Epithelial cell of proximal tubule (primary cell): ENCODE data around the gene KRTAP13-3. TPM values are rescaled to one million over a fixed set of nuclear protein-coding genes. Genes with fewer than 3 reads are reported as not detected.
A peak's percentile ranks its signal among the peaks of the same experiment; 100 is the strongest.

Experiments used
- DNase-seq: peaks from one replicate; pipeline ENCODE4 v3.0.0-alpha.2; 2011; ENCODE audit warnings: low read depth
- H3K4me3 ChIP-seq: 2 replicates; pipeline ENCODE4 v1.5.1; 2011; ENCODE audit warnings: low read depth, mild to moderate bottlenecking, low read length
- CTCF ChIP-seq: conservative IDR thresholded peaks from 2 replicates; pipeline ENCODE4 v1.5.1; 2012; ENCODE audit warnings: low read depth, mild to moderate bottlenecking, low read length
- total RNA-seq: library from RNA; depleted of rRNA; stranded (reverse); fragments of >200 nt; gene quantifications from 2 replicates; pipeline ENCODE4 v1.2.3, GENCODE V29; 2015

KRTAP13-3 gene
- total RNA-seq, 1 donor from 2014 or later, result not detected

- peak; percentile 20 for DNase-seq
- no peak overlapping the region for H3K4me3 ChIP-seq
- peak; percentile 60 for TF ChIP-seq CTCF
Observed at GRCh38 chr21:30408782-30409494, 16.8 kb downstream of the KRTAP13-3 start.

DNA sequence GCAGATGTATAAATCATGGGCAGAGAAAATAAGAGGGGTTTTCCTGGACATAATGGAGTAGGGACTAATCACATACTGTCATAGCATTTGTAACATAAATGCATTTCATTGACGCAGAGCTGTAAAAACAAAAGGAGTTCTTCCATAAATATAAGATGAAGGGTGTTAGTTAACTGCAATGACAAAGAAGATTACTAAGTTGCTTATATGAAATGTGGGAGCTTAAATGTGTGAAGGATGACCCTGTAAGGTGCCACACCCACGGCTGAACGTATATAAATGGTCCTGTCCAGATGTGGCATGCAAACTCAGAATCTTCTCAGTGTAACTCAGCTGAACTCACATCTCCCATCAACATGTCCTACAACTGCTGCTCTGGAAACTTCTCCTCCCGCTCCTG lies 30.0 kb downstream of the KRTAP13-3 start, which contains the start of gene KRTAP13-1:
Gene KRTAP13-1 (plus strand): TSS at position 301 of the 400 bp plus-strand sequence. CDS start 56 bp downstream, at position 357.
- no peak within 1 kb of the TSS for H3K4me3 ChIP-seq
- TF ChIP-seq CTCF, result no peak
- DNase-seq, result no peak

DNA sequence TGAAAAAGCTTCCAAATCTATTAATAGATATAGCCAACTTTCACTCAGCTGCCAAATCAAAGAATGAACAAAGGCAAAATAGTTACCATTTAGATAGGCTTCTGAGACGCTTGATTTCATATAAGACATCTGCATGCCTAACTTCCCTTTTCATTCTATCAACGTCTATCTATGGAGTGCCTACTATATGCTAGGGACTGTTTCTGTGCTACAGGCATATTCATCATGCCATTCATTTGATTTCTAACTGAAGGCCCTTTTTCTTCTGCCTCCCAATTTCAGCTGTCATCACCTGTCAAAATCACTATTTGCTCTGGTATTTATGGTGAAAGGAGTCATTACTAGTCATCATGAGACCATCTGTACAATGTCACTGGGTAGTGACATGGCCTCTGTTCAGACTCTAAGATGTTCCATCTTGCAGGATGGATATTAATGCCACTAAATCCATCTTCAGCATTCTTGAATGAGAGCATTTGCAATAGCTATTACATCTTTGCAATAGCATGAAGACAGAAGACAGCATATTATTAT lies 34.2 kb downstream of the KRTAP13-3 start:
- TF ChIP-seq CTCF, result no peak
- DNase-seq, result no peak
- H3K4me3 ChIP-seq, result no peak overlapping the region

GRCh38 chr21:30382201-30382600 lies 43.5 kb downstream of the KRTAP13-3 start:
- no peak for DNase-seq
- TF ChIP-seq CTCF, result no peak
- H3K4me3 ChIP-seq, result no peak overlapping the region

Other genes with a start within 250 kb of the KRTAP13-3 start
- not detected in 2 replicates for gene CLDN8, start 209.8 kb downstream of the KRTAP13-3 start, total RNA-seq
- not detected in 2 replicates for gene KRTAP24-1, start 143.0 kb downstream of the KRTAP13-3 start, total RNA-seq
- gene KRTAP25-1, start 136.4 kb downstream of the KRTAP13-3 start, total RNA-seq, result not detected in 2 replicates
- gene KRTAP26-1, start 105.6 kb downstream of the KRTAP13-3 start, total RNA-seq, result not detected in 2 replicates
- not detected in 2 replicates for gene KRTAP27-1, start 88.2 kb downstream of the KRTAP13-3 start, total RNA-seq
- gene KRTAP23-1, start 77.3 kb downstream of the KRTAP13-3 start, total RNA-seq, result not detected in 2 replicates
- gene KRTAP13-2, start 53.7 kb downstream of the KRTAP13-3 start, total RNA-seq, result not detected in 2 replicates
- gene KRTAP13-1, start 29.9 kb downstream of the KRTAP13-3 start, total RNA-seq, result not detected in 2 replicates
- not detected in 2 replicates for gene KRTAP13-4, start 4.3 kb upstream of the KRTAP13-3 start, total RNA-seq
- not detected in 2 replicates for gene KRTAP15-1, start 14.3 kb upstream of the KRTAP13-3 start, total RNA-seq
- gene KRTAP19-1, start 54.4 kb upstream of the KRTAP13-3 start, total RNA-seq, result not detected in 2 replicates
- not detected in 2 replicates for gene KRTAP19-2, start 61.5 kb upstream of the KRTAP13-3 start, total RNA-seq
- gene KRTAP19-3, start 66.1 kb upstream of the KRTAP13-3 start, total RNA-seq, result not detected in 2 replicates
- gene KRTAP19-4, start 71.2 kb upstream of the KRTAP13-3 start, total RNA-seq, result not detected in 2 replicates
- gene KRTAP19-5, start 76.2 kb upstream of the KRTAP13-3 start, total RNA-seq, result not detected in 2 replicates
- not detected in 2 replicates for gene KRTAP19-6, start 115.9 kb upstream of the KRTAP13-3 start, total RNA-seq
- gene KRTAP19-7, start 135.4 kb upstream of the KRTAP13-3 start, total RNA-seq, result not detected in 2 replicates
- not detected in 2 replicates for gene KRTAP22-2, start 164.5 kb upstream of the KRTAP13-3 start, total RNA-seq
- gene KRTAP6-3, start 166.5 kb upstream of the KRTAP13-3 start, total RNA-seq, result not detected in 2 replicates
- not detected in 2 replicates for gene KRTAP6-2, start 173.0 kb upstream of the KRTAP13-3 start, total RNA-seq
- gene KRTAP22-1, start 175.2 kb upstream of the KRTAP13-3 start, total RNA-seq, result not detected in 2 replicates
- not detected in 2 replicates for gene KRTAP6-1, start 188.0 kb upstream of the KRTAP13-3 start, total RNA-seq
- gene KRTAP20-1, start 190.5 kb upstream of the KRTAP13-3 start, total RNA-seq, result not detected in 2 replicates
- gene KRTAP20-4, start 194.7 kb upstream of the KRTAP13-3 start, total RNA-seq, result not detected in 2 replicates
- gene KRTAP20-2, start 209.3 kb upstream of the KRTAP13-3 start, total RNA-seq, result not detected in 2 replicates
- gene KRTAP20-3, start 216.9 kb upstream of the KRTAP13-3 start, total RNA-seq, result not detected in 2 replicates